SU-DHL-6 (cell line): Measurements from ENCODE around the gene SHMT2.

Experiments
- CTCF ChIP-seq: fragments of 200-600 bp; sonication (generic); IDR thresholded peaks from one replicate; pipeline ENCODE4 v1.5.1; 2017; ENCODE audit warnings: antibody characterized with exemption, mild to moderate bottlenecking, low read length, moderate library complexity; ENCODE audit not compliant: insufficient read depth, poor library complexity, severe bottlenecking
- EZH2phosphoT487 ChIP-seq: fragments of 200-600 bp; sonication (generic), shearing (Covaris generic); conservative IDR thresholded peaks from 2 replicates; pipeline ENCODE4 v1.6.1; 2018; ENCODE audit warnings: mild to moderate bottlenecking, antibody characterized with exemption, low read length, moderate library complexity, mixed read lengths

DNA sequence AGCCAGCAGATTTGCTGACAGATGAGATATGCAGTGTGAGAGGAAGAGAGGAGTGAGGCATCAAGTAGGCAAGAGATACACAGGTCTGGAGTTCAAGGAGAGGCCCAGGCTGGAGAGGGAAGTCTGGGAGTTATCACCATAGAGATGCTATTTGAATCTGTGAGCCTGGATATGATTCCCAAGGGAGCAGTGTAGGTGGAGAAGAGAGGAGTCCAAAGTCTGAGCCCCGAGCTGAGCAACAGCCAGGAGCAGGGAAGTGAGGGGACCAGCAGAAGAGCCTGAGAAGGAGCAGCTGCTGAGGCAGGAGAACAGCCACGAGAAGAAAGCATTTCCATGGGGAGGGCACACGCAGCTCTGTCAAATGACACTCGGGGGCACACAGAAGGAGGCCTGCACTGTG, 33.1 kb upstream of the SHMT2 start:
- TF ChIP-seq CTCF = no peak
- TF ChIP-seq EZH2phosphoT487 = no peak
